HepG2 (cell line): Measurements from ENCODE around the gene DPP8. TPM values are rescaled to one million over a fixed set of nuclear protein-coding genes. Genes with fewer than 3 reads are reported as not detected.

Experiments used
- FOXA3 ChIP-seq: IDR thresholded peaks from 2 replicates; pipeline ENCODE4 v1.6.1; 2016; ENCODE audit warnings: missing genetic modification reagents, missing compliant biosample characterization
- ZNF296 ChIP-seq: sonication (generic); formaldehyde crosslinking; conservative IDR thresholded peaks from 2 replicates; pipeline ENCODE4 v1.5.0; 2020; ENCODE audit warnings: mild to moderate bottlenecking, missing genetic modification reagents
- ZNF331 ChIP-seq: sonication (generic); formaldehyde crosslinking; IDR thresholded peaks from 2 replicates; pipeline ENCODE4 v1.4.0; 2020; ENCODE audit warnings: missing genetic modification reagents
- polyA plus RNA-seq, 8 experiments: library from polyadenylated mRNA; depleted of rRNA in 3 of 8; stranded (reverse) in 7 of 8; unstranded in 1 of 8; fragments of >200 nt; fragmentation: Illumina TruSeq in 4 of 8; extraction: Trizol in 4 of 8; gene quantifications; 2 replicates each; pipeline versions ENCODE4 v1.2.1 to v1.2.3, GENCODE V29; 2011 to 2016; ENCODE audit warnings: low read depth in 4 of 8, missing spikeins in 1 of 8, mixed read lengths in 1 of 8; ENCODE audit not compliant: insufficient read depth in 1 of 8
- total RNA-seq, 5 experiments: library from RNA; depleted of rRNA; stranded (reverse); fragments of >200 nt; fragmentation: Illumina TruSeq; extraction: Trizol; gene quantifications; 2 replicates each; pipeline ENCODE4 v1.2.3, GENCODE V29; 2016; ENCODE audit warnings: low read depth in 1 of 5
- TF ChIP-seq, protein P1 (sequence below): sonication (generic); formaldehyde crosslinking; IDR thresholded peaks from 2 replicates; pipeline ENCODE4 v1.4.0; 2020; ENCODE audit warnings: mild to moderate bottlenecking, missing genetic modification reagents
- TF ChIP-seq, protein P2 (sequence below): sonication (generic); formaldehyde crosslinking; IDR thresholded peaks from 2 replicates; pipeline ENCODE4 v1.9.0; 2022; ENCODE audit warnings: low read depth, missing genetic modification reagents
- TF ChIP-seq, protein P3 (sequence below): sonication (generic); formaldehyde crosslinking; IDR thresholded peaks from 2 replicates; pipeline ENCODE4 v1.4.0; 2020; ENCODE audit warnings: missing genetic modification reagents, borderline replicate concordance
- TF ChIP-seq, protein P4 (sequence below): sonication (generic); formaldehyde crosslinking; IDR thresholded peaks from 2 replicates; pipeline ENCODE4 v1.9.0; 2021; ENCODE audit warnings: mild to moderate bottlenecking, missing genetic modification reagents

The DPP8 gene
- total and polyA plus RNA-seq, 2 of the 13 experiments (the other 11 are each of a cell fraction or from before 2014, with no cell fraction given), result 18.0 to 26.3 TPM

DNA sequence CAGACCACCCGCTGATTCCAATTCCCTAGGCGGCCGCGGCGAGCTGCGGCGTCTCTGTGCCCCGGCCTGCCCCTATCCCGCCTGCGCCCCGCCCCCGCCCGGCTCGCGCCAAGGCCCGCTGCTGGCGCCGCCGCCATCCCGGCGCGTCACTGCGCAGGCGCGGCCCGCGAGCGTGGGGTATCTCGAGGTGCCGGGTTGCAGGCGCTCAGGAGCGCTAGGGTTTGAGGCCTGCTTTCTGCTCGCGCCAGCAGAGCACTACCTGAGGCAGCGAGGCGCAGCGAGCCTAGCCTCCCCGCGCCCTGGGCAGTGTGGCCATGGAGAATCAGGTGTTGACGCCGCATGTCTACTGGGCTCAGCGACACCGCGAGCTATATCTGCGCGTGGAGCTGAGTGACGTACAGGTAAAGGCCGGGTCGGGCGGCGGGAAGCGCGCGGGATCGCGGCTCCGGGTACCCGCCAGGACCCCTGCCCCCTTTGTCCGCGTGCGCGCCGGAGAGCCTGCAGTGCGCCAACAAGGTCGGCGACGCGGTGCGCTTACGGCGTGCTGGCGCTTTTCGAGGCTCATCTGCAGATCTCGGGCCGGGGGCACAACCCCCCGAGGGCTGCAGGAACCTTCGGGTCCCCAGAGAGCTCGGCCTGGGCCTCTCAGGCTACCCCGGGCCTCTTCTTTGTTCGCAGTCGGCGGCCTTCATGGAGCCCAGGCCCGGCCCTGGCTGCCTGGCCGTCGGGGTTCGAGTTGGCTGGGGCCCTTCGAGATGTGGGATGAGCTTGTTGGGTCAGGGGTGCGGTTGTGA, 13.0 kb upstream of the DPP8 start, which contains the start of gene HACD3 (continued):
- TF ChIP-seq, protein P1, sequence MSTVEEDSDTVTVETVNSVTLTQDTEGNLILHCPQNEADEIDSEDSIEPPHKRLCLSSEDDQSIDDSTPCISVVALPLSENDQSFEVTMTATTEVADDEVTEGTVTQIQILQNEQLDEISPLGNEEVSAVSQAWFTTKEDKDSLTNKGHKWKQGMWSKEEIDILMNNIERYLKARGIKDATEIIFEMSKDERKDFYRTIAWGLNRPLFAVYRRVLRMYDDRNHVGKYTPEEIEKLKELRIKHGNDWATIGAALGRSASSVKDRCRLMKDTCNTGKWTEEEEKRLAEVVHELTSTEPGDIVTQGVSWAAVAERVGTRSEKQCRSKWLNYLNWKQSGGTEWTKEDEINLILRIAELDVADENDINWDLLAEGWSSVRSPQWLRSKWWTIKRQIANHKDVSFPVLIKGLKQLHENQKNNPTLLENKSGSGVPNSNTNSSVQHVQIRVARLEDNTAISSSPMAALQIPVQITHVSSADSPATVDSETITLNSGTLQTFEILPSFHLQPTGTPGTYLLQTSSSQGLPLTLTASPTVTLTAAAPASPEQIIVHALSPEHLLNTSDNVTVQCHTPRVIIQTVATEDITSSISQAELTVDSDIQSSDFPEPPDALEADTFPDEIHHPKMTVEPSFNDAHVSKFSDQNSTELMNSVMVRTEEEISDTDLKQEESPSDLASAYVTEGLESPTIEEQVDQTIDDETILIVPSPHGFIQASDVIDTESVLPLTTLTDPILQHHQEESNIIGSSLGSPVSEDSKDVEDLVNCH (CRISPR knock-in tag), result no peak
- 0 out of 2 replicates have a peak, but pooled peaks have one; percentile 13 for TF ChIP-seq FOXA3
- TF ChIP-seq, protein P2, sequence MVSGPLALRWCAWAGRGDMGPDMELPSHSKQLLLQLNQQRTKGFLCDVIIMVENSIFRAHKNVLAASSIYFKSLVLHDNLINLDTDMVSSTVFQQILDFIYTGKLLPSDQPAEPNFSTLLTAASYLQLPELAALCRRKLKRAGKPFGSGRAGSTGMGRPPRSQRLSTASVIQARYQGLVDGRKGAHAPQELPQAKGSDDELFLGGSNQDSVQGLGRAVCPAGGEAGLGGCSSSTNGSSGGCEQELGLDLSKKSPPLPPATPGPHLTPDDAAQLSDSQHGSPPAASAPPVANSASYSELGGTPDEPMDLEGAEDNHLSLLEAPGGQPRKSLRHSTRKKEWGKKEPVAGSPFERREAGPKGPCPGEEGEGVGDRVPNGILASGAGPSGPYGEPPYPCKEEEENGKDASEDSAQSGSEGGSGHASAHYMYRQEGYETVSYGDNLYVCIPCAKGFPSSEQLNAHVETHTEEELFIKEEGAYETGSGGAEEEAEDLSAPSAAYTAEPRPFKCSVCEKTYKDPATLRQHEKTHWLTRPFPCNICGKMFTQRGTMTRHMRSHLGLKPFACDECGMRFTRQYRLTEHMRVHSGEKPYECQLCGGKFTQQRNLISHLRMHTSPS (CRISPR knock-in tag), result no peak
- TF ChIP-seq, protein P3, sequence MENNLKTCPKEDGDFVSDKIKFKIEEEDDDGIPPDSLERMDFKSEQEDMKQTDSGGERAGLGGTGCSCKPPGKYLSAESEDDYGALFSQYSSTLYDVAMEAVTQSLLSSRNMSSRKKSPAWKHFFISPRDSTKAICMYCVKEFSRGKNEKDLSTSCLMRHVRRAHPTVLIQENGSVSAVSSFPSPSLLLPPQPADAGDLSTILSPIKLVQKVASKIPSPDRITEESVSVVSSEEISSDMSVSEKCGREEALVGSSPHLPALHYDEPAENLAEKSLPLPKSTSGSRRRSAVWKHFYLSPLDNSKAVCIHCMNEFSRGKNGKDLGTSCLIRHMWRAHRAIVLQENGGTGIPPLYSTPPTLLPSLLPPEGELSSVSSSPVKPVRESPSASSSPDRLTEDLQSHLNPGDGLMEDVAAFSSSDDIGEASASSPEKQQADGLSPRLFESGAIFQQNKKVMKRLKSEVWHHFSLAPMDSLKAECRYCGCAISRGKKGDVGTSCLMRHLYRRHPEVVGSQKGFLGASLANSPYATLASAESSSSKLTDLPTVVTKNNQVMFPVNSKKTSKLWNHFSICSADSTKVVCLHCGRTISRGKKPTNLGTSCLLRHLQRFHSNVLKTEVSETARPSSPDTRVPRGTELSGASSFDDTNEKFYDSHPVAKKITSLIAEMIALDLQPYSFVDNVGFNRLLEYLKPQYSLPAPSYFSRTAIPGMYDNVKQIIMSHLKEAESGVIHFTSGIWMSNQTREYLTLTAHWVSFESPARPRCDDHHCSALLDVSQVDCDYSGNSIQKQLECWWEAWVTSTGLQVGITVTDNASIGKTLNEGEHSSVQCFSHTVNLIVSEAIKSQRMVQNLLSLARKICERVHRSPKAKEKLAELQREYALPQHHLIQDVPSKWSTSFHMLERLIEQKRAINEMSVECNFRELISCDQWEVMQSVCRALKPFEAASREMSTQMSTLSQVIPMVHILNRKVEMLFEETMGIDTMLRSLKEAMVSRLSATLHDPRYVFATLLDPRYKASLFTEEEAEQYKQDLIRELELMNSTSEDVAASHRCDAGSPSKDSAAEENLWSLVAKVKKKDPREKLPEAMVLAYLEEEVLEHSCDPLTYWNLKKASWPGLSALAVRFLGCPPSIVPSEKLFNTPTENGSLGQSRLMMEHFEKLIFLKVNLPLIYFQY, result no peak
- TF ChIP-seq, protein P4, sequence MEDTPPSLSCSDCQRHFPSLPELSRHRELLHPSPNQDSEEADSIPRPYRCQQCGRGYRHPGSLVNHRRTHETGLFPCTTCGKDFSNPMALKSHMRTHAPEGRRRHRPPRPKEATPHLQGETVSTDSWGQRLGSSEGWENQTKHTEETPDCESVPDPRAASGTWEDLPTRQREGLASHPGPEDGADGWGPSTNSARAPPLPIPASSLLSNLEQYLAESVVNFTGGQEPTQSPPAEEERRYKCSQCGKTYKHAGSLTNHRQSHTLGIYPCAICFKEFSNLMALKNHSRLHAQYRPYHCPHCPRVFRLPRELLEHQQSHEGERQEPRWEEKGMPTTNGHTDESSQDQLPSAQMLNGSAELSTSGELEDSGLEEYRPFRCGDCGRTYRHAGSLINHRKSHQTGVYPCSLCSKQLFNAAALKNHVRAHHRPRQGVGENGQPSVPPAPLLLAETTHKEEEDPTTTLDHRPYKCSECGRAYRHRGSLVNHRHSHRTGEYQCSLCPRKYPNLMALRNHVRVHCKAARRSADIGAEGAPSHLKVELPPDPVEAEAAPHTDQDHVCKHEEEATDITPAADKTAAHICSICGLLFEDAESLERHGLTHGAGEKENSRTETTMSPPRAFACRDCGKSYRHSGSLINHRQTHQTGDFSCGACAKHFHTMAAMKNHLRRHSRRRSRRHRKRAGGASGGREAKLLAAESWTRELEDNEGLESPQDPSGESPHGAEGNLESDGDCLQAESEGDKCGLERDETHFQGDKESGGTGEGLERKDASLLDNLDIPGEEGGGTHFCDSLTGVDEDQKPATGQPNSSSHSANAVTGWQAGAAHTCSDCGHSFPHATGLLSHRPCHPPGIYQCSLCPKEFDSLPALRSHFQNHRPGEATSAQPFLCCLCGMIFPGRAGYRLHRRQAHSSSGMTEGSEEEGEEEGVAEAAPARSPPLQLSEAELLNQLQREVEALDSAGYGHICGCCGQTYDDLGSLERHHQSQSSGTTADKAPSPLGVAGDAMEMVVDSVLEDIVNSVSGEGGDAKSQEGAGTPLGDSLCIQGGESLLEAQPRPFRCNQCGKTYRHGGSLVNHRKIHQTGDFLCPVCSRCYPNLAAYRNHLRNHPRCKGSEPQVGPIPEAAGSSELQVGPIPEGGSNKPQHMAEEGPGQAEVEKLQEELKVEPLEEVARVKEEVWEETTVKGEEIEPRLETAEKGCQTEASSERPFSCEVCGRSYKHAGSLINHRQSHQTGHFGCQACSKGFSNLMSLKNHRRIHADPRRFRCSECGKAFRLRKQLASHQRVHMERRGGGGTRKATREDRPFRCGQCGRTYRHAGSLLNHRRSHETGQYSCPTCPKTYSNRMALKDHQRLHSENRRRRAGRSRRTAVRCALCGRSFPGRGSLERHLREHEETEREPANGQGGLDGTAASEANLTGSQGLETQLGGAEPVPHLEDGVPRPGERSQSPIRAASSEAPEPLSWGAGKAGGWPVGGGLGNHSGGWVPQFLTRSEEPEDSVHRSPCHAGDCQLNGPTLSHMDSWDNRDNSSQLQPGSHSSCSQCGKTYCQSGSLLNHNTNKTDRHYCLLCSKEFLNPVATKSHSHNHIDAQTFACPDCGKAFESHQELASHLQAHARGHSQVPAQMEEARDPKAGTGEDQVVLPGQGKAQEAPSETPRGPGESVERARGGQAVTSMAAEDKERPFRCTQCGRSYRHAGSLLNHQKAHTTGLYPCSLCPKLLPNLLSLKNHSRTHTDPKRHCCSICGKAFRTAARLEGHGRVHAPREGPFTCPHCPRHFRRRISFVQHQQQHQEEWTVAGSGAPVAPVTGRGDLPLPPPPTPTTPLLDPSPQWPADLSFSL, result peak; percentile 20; the same call in 1 of the 2 replicates
- TF ChIP-seq ZNF331 (CRISPR knock-in tag), result peak; percentile 57
- no peak for TF ChIP-seq ZNF296 (CRISPR knock-in tag)
